ENCODE results near the gene ZBTB37. TPM values are rescaled to one million over a fixed set of nuclear protein-coding genes. Genes with fewer than 3 reads are reported as not detected.

Gene ZBTB37
- total and polyA plus RNA-seq, 2 experiments from 2014 or later, result 0.90 to 5.6 TPM

DNA sequence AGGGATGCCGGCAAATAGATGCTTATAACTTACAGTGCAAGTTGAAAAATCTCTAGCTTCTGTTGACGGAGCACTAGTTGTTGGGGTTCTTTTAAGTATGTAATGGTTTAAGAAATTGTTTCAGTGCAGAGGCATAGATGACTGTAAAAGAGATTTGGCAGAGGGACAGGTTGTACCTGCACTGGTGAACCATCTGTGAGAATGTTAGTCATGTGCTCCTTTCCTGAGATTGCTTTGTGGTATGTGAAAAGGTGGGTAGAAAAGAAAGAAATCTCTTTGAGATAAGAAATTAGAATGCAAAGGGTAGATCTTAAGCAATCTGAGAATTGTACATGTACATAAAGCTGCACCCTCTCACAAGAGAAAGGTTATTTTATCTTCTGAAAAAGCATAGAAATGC lies 19.4 kb downstream of the ZBTB37 start:
- DNase-seq, result no peak
- H3K36me3 ChIP-seq (ENCODE audit: low read depth), result peaks cover 11% of the 10 kb centered on the region; the same call in 1 of the 2 replicates
- TF ChIP-seq EZH2 (IDR thresholded peaks at IDR 0.05; ENCODE audit: insufficient read depth, poor library complexity, severe bottlenecking) (no peak), EZH2phosphoT487 (IDR thresholded peaks at IDR 0.05; ENCODE audit: insufficient read depth, low read depth) (no peak)
- in situ Hi-C loops (cut with MboI), result no loop called here
- H2AFZ ChIP-seq, result no peak overlapping the region
- no peak overlapping the region for H3K9ac ChIP-seq
- WGBS, 2 experiments (ENCODE audit: low coverage in 1 of 2, low lambda C conversion rate in 2 of 2, missing lambda C conversion rate in 2 of 2), result 96 to 99% methylated on average over 2 of the region's 2 CpGs
- H3K27me3 ChIP-seq (replicated peaks; ENCODE audit: insufficient read depth), result no peaks in the 10 kb centered on the region
- H3K79me2 ChIP-seq (ENCODE audit: insufficient read depth), result peaks cover 7% of the 10 kb centered on the region; the same call in 1 of the 2 replicates
- no peak overlapping the region for H3K4me2 ChIP-seq (ENCODE audit: unreplicated experiment)
- H3K4me1 ChIP-seq (ENCODE audit: insufficient read depth), result no peaks in the 10 kb centered on the region
- no peak overlapping the region for H3K4me3 ChIP-seq
- no peaks in the 10 kb centered on the region; the same call in 1 of the 2 replicates for H4K20me1 ChIP-seq (ENCODE audit: insufficient read depth)
- no peaks in the 10 kb centered on the region for H3K9me3 ChIP-seq (ENCODE audit: low read depth)
- H3K27ac ChIP-seq, result no peak overlapping the region
- no peaks in the 10 kb centered on the region for H3K9me2 ChIP-seq (ENCODE audit: insufficient read depth)
- H3F3A ChIP-seq (ENCODE audit: insufficient read depth), result no peaks in the 10 kb centered on the region

DNA sequence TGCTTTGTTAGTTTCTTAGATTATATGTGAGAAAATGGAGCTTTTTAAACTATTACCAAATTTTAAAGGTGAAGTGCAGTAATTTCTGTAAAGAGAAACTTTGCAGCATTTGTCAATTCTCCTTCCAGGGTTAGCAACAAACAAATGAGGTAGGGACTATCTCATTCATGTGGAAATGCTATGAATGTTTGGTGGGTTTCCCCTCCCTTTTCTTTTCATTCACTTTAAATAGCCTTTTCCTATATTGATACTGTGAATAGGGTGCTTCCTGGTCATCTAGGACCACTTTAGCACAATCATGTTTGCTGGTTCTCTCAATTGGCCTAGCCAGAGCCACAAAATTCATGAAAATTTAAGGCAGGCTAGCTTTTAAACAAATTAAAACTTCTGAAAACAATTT lies 20.6 kb downstream of the ZBTB37 start:
- H3K4me2 ChIP-seq (ENCODE audit: unreplicated experiment), result no peak overlapping the region
- H3K9me3 ChIP-seq (ENCODE audit: low read depth), result no peaks in the 10 kb centered on the region
- TF ChIP-seq EZH2phosphoT487 (IDR thresholded peaks at IDR 0.05; ENCODE audit: insufficient read depth, low read depth) (no peak), EZH2 (IDR thresholded peaks at IDR 0.05; ENCODE audit: insufficient read depth, poor library complexity, severe bottlenecking) (no peak)
- DNase-seq, result no peak
- no peak overlapping the region for H3K9ac ChIP-seq
- no peaks in the 10 kb centered on the region for H3K27me3 ChIP-seq (replicated peaks; ENCODE audit: insufficient read depth)
- H3K9me2 ChIP-seq (ENCODE audit: insufficient read depth), result no peaks in the 10 kb centered on the region
- H3K36me3 ChIP-seq (ENCODE audit: low read depth), result peaks cover 11% of the 10 kb centered on the region; the same call in 1 of the 2 replicates
- H3K79me2 ChIP-seq (ENCODE audit: insufficient read depth), result peaks cover 7% of the 10 kb centered on the region; the same call in 1 of the 2 replicates
- H3K4me3 ChIP-seq, result no peak overlapping the region
- no peaks in the 10 kb centered on the region for H3K4me1 ChIP-seq (ENCODE audit: insufficient read depth)
- no peak overlapping the region for H3K27ac ChIP-seq
- in situ Hi-C loops (cut with MboI), result no loop called here
- H3F3A ChIP-seq (ENCODE audit: insufficient read depth), result no peaks in the 10 kb centered on the region
- H4K20me1 ChIP-seq (ENCODE audit: insufficient read depth), result no peaks in the 10 kb centered on the region; the same call in 1 of the 2 replicates
- no peak overlapping the region for H2AFZ ChIP-seq

DNA sequence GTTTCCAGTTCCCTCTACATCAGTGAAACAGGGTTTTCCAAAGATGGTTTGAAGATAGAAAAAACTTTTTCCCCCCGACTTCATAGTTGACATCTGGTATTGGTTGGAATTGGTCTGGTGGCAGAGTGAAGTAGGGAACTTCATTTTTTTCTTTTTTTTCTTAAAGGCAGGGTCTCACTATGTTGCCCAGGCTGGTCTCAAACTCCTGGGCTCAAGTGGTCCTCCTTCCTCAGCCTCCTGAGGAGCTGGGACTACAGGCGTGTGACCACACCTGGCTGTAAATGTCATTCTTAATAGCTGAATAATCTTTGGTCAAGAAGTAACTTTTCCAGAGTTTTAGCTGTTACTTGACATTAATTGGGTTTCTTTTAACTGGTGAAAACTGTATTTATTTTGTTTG lies 21.7 kb downstream of the ZBTB37 start:
- no peak for TF ChIP-seq EZH2 (IDR thresholded peaks at IDR 0.05; ENCODE audit: insufficient read depth, poor library complexity, severe bottlenecking)
- TF ChIP-seq EZH2phosphoT487 (IDR thresholded peaks at IDR 0.05; ENCODE audit: insufficient read depth, low read depth), result no peak

DNA sequence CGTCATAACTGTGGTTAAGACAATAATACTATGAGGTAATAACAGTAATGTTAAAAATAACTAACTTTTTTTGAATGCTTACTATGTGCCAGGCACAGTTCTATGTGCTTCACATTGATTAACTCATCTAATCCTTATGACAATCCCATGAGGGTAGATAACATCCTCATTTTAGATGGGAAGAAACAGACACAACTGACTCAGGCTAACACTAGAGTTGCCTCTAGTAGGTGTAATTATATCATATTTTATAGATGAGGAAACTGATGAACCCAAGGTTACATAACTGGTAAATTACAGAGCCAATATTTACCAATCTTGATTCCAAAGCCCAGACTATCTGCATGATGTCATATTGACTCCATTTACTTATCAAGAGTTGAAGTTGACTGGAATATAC lies 25.4 kb downstream of the ZBTB37 start:
- H3K36me3 ChIP-seq (ENCODE audit: low read depth), result no peaks in the 10 kb centered on the region
- no peak overlapping the region for H3K27ac ChIP-seq
- H3F3A ChIP-seq (ENCODE audit: insufficient read depth), result no peaks in the 10 kb centered on the region
- H3K79me2 ChIP-seq (ENCODE audit: insufficient read depth), result 0 out of 2 replicates have a peak, but pooled peaks cover under 1% of the 10 kb centered on the region
- no peaks in the 10 kb centered on the region for H3K9me2 ChIP-seq (ENCODE audit: insufficient read depth)
- no peak overlapping the region for H3K4me2 ChIP-seq (ENCODE audit: unreplicated experiment)
- no peak for DNase-seq
- no peaks in the 10 kb centered on the region for H3K27me3 ChIP-seq (replicated peaks; ENCODE audit: insufficient read depth)
- H3K9ac ChIP-seq, result no peak overlapping the region
- no peak overlapping the region for H2AFZ ChIP-seq
- no peaks in the 10 kb centered on the region; the same call in 1 of the 2 replicates for H4K20me1 ChIP-seq (ENCODE audit: insufficient read depth)
- no peaks in the 10 kb centered on the region for H3K9me3 ChIP-seq (ENCODE audit: low read depth)
- H3K4me1 ChIP-seq (ENCODE audit: insufficient read depth), result no peaks in the 10 kb centered on the region
- no peak for TF ChIP-seq EZH2 (IDR thresholded peaks at IDR 0.05; ENCODE audit: insufficient read depth, poor library complexity, severe bottlenecking)
- TF ChIP-seq EZH2phosphoT487 (IDR thresholded peaks at IDR 0.05; ENCODE audit: insufficient read depth, low read depth), result no peak
- in situ Hi-C loops (cut with MboI), result no loop called here
- H3K4me3 ChIP-seq, result no peak overlapping the region
- 51 to 64% methylated on average over 1 of the region's 1 CpG for WGBS, 2 experiments (ENCODE audit: low coverage in 1 of 2, low lambda C conversion rate in 2 of 2, missing lambda C conversion rate in 2 of 2)

More for the DNA sequence above, 21.7 kb downstream of the ZBTB37 start:
- Histone ChIP-seq H2AFZ (no peak overlapping the region), H4K20me1 (ENCODE audit: insufficient read depth) (no peaks in the 10 kb centered on the region; the same call in 1 of the 2 replicates), H3K79me2 (ENCODE audit: insufficient read depth) (peaks cover 7% of the 10 kb centered on the region; the same call in 1 of the 2 replicates), H3K27ac (no peak overlapping the region), H3K4me1 (ENCODE audit: insufficient read depth) (no peaks in the 10 kb centered on the region), H3K4me2 (ENCODE audit: unreplicated experiment) (no peak overlapping the region), H3K36me3 (ENCODE audit: low read depth) (peaks cover 11% of the 10 kb centered on the region; the same call in 1 of the 2 replicates), H3K27me3 (replicated peaks; ENCODE audit: insufficient read depth) (no peaks in the 10 kb centered on the region), H3K9ac (no peak overlapping the region), H3K9me2 (ENCODE audit: insufficient read depth) (no peaks in the 10 kb centered on the region), H3K9me3 (ENCODE audit: low read depth) (no peaks in the 10 kb centered on the region), H3F3A (ENCODE audit: insufficient read depth) (no peaks in the 10 kb centered on the region), H3K4me3 (no peak overlapping the region)
- DNase-seq, result no peak
- 77 to 85% methylated on average over 2 of the region's 2 CpGs for WGBS, 2 experiments (ENCODE audit: low coverage in 1 of 2, low lambda C conversion rate in 2 of 2, missing lambda C conversion rate in 2 of 2)
- in situ Hi-C loops (cut with MboI), result no loop called here

DNA sequence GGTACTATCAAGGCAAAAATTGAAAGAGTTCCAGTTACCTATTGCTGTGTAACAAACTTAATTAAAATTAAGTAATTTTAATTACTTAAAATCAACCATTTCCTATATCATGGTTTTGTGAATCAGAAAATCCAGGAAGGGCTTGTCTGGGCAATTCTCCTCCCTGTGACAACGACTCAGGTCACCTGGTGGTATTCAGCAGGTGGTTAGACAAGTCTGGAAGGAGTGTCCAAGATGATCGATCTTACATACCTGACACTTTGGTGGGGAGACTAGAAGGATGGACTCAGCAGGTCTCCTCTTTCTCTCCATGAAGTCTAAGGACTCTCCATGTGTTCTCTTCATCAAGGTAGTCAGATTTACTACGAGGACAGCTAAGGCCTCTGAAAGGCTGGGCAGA lies 26.0 kb downstream of the ZBTB37 start:
- no peaks in the 10 kb centered on the region for H3K9me3 ChIP-seq (ENCODE audit: low read depth)
- no peak for TF ChIP-seq EZH2phosphoT487 (IDR thresholded peaks at IDR 0.05; ENCODE audit: insufficient read depth, low read depth)
- no peak for TF ChIP-seq EZH2 (IDR thresholded peaks at IDR 0.05; ENCODE audit: insufficient read depth, poor library complexity, severe bottlenecking)
- H3K4me3 ChIP-seq, result no peak overlapping the region
- H2AFZ ChIP-seq, result no peak overlapping the region
- no peaks in the 10 kb centered on the region for H3K36me3 ChIP-seq (ENCODE audit: low read depth)
- H3F3A ChIP-seq (ENCODE audit: insufficient read depth), result no peaks in the 10 kb centered on the region
- no peak for DNase-seq
- no peaks in the 10 kb centered on the region; the same call in 1 of the 2 replicates for H4K20me1 ChIP-seq (ENCODE audit: insufficient read depth)
- no peaks in the 10 kb centered on the region for H3K9me2 ChIP-seq (ENCODE audit: insufficient read depth)
- in situ Hi-C loops (cut with MboI), result no loop called here
- H3K27me3 ChIP-seq (replicated peaks; ENCODE audit: insufficient read depth), result no peaks in the 10 kb centered on the region
- H3K27ac ChIP-seq, result no peak overlapping the region
- 58 to 63% methylated on average over 3 of the region's 3 CpGs for WGBS, 2 experiments (ENCODE audit: low coverage in 1 of 2, low lambda C conversion rate in 2 of 2, missing lambda C conversion rate in 2 of 2)
- no peak overlapping the region for H3K4me2 ChIP-seq (ENCODE audit: unreplicated experiment)
- no peaks in the 10 kb centered on the region for H3K4me1 ChIP-seq (ENCODE audit: insufficient read depth)
- no peaks in the 10 kb centered on the region for H3K79me2 ChIP-seq (ENCODE audit: insufficient read depth)
- no peak overlapping the region for H3K9ac ChIP-seq

All from GM23248 (cell line).